Superior temporal gyrus (tissue), 1 donor: ENCODE measurements around the gene PALM.

Source experiments
- DNase-seq: peaks from one replicate; pipeline ENCODE4 v3.0.0-alpha.2; 2016; ENCODE audit errors: extremely low spot score

Gene PALM

GRCh38 chr19:778910-779653 is 70.3 kb downstream of the PALM start:
- no peak for DNase-seq

- DNase-seq, result no peak
These were observed 72.2 kb downstream of the PALM start for GRCh38 chr19:780935-781334.

- DNase-seq, result no peak
These were observed 73.1 kb downstream of the PALM start for GRCh38 chr19:781800-782184.

GRCh38 chr19:782185-782877 is 73.6 kb downstream of the PALM start:
- no peak for DNase-seq

- DNase-seq, result no peak
These were observed 74.3 kb downstream of the PALM start for GRCh38 chr19:782878-783668.

GRCh38 chr19:784541-784940 is 75.8 kb downstream of the PALM start:
- DNase-seq, result no peak

GRCh38 chr19:787536-787935 is 78.8 kb downstream of the PALM start:
- no peak for DNase-seq

GRCh38 chr19:788686-788982 is 79.9 kb downstream of the PALM start:
- no peak for DNase-seq

- no peak for DNase-seq
These were observed 80.4 kb downstream of the PALM start for GRCh38 chr19:788983-789700.

GRCh38 chr19:789701-790060 is 80.9 kb downstream of the PALM start:
- DNase-seq, result no peak

- no peak for DNase-seq
These were observed 82.4 kb downstream of the PALM start for GRCh38 chr19:791007-791566.

- DNase-seq, result no peak
These were observed 83.0 kb downstream of the PALM start for GRCh38 chr19:791567-792305.

GRCh38 chr19:792306-792885 is 83.7 kb downstream of the PALM start:
- no peak for DNase-seq

- no peak for DNase-seq
These were observed 85.1 kb downstream of the PALM start for GRCh38 chr19:793806-794205.

- DNase-seq, result no peak
These were observed 86.4 kb downstream of the PALM start for GRCh38 chr19:795073-795611.

- DNase-seq, result no peak
These were observed 87.2 kb downstream of the PALM start for GRCh38 chr19:795691-796581.

- peak; percentile 100 for DNase-seq
These were observed 88.2 kb downstream of the PALM start, which contains the start of gene PTBP1 for GRCh38 chr19:796692-797527. TSS of gene PTBP1 (plus strand) at chr19:797452. CDS start at chr19:797498, 46 bp downstream.
